OCI-LY1 (cell line): ENCODE results near the gene AMPD2.

Experiments
- H2AFZ ChIP-seq: fragments of 200-600 bp; sonication (generic), shearing (Covaris generic); 2 replicates; pipeline ENCODE4 v1.6.0; 2014; ENCODE audit warnings: antibody characterized with exemption, mild to moderate bottlenecking, low read length
- H3F3A ChIP-seq: fragments of 200-600 bp; sonication (generic), shearing (Covaris generic); 2 replicates; pipeline ENCODE4 v1.6.0; 2014; ENCODE audit warnings: mild to moderate bottlenecking, antibody characterized with exemption, low read length, moderate library complexity; ENCODE audit not compliant: insufficient read depth
- H3K27ac ChIP-seq: fragments of 200-600 bp; sonication (generic); 2 replicates; pipeline ENCODE4 v1.5.1; 2014; ENCODE audit warnings: low read length, mixed run types, mild to moderate bottlenecking, low read depth; ENCODE audit not compliant: poor library complexity, severe bottlenecking
- H3K27me3 ChIP-seq: fragments of 200-600 bp; sonication (generic); 2 replicates; pipeline ENCODE4 v1.6.0; 2014; ENCODE audit warnings: antibody characterized with exemption, mild to moderate bottlenecking, low read length, moderate library complexity; ENCODE audit not compliant: insufficient read depth
- H3K36me3 ChIP-seq: fragments of 200-600 bp; sonication (generic); 2 replicates; pipeline ENCODE4 v1.6.1; 2014; ENCODE audit warnings: mild to moderate bottlenecking, antibody characterized with exemption, low read length, moderate library complexity, mixed read lengths; ENCODE audit not compliant: insufficient read depth
- H3K4me1 ChIP-seq: fragments of 200-600 bp; sonication (generic); 2 replicates; pipeline ENCODE4 v1.5.1; 2014; ENCODE audit warnings: mild to moderate bottlenecking, low read length, moderate library complexity; ENCODE audit not compliant: insufficient read depth, severe bottlenecking
- H3K4me2 ChIP-seq: fragments of 200-600 bp; sonication (generic), shearing (Covaris generic); 2 replicates; pipeline ENCODE4 v1.6.1; 2014; ENCODE audit warnings: low read length
- H3K4me3 ChIP-seq: fragments of 200-600 bp; sonication (generic); 2 replicates; pipeline ENCODE4 v1.5.1; 2014; ENCODE audit warnings: low read length, low read depth, mild to moderate bottlenecking, mixed read lengths; ENCODE audit not compliant: poor library complexity, severe bottlenecking
- H3K79me2 ChIP-seq: fragments of 200-600 bp; shearing (Covaris generic); 2 replicates; pipeline ENCODE4 v1.6.1; 2016; ENCODE audit warnings: mixed run types, low read length, mixed read lengths; ENCODE audit not compliant: insufficient read depth
- H3K9ac ChIP-seq: fragments of 200-600 bp; sonication (generic), shearing (Covaris generic); 2 replicates; pipeline ENCODE4 v1.6.1; 2014; ENCODE audit warnings: mild to moderate bottlenecking, low read length, mixed read lengths
- H3K9me2 ChIP-seq: fragments of 200-600 bp; sonication (generic), shearing (Covaris generic); 2 replicates; pipeline ENCODE4 v1.6.1; 2014; ENCODE audit warnings: low read depth, mild to moderate bottlenecking, low read length, mixed read lengths
- H3K9me3 ChIP-seq: fragments of 200-600 bp; shearing (Covaris generic); 2 replicates; pipeline ENCODE4 v1.6.1; 2014; ENCODE audit warnings: low read length, mixed read lengths
- H4K20me1 ChIP-seq: fragments of 200-600 bp; sonication (generic), shearing (Covaris generic); 2 replicates; pipeline ENCODE4 v1.6.0; 2016; ENCODE audit warnings: mild to moderate bottlenecking, low read length; ENCODE audit not compliant: insufficient read depth
- EZH2 ChIP-seq: fragments of 200-600 bp; sonication (generic), shearing (Covaris generic); IDR thresholded peaks from 2 replicates; pipeline ENCODE4 v1.8.0; 2017; ENCODE audit warnings: borderline replicate concordance, mixed run types, mild to moderate bottlenecking, antibody characterized with exemption, low read length, moderate library complexity, mixed read lengths
- TF ChIP-seq, protein P1 (sequence below): fragments of 200-600 bp; sonication (generic), shearing (Covaris generic); IDR thresholded peaks from 2 replicates; pipeline ENCODE4 v1.5.1; 2017; ENCODE audit warnings: mild to moderate bottlenecking, antibody characterized with exemption, low read length, moderate library complexity, mixed read lengths

Gene AMPD2

DNA sequence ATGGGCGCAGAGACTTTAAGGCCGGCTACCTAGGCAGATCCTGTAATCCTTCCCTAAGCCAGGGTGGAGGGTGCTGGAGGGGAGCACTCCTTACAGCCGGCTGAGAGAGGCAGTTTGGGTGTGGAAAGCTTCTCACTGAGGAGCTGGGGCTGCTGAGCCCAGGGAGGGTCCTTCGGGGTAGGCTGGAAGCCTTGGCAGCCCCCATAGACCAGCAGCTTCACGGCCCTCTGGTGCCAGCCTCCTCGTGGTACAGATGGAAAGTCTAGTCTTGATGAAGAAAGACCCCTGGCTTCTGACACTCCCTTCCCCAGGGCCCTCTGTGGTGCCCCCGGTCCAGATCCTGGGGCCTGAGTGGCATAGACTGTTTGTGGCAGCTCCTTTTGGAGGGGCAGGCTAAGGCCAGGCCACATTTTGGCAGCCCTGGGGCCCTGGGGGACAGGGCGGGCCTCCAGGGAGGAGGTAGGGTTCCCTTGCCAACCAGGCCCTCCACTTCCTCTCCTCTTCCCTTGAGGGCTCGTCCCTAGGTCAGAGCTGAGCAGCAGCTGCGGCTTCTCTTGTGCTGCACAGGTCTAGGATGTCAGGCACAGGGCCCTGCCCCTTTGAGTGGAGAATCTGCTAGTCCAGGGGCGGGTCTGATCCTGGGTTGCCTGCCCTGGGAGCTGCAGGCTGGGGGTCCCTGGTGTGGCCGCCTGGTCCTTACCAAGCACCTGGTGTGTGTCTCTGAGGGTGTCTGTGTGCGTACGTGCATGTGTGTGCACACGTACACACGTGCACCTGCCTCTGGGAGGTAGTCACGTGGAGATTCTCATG is 4.8 kb downstream of the AMPD2 start:
- no peak overlapping the region for H2AFZ ChIP-seq

DNA sequence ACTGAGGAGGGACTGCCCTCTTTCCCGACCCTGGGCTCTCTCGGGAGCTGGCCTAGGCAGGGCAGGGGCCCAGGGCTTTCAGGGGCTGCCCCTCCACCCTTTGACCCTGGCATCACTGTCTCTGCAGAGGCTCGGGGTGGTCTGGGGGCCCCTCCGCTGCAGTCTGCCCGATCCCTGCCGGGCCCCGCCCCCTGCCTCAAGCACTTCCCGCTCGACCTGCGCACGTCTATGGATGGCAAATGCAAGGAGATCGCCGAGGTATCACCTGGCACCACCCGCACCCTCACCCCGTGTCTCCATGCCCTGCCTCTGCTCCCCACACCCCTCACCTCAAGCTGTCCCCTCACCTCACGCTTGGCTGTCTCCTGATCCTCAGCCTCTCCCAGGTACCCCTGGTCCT is 5.5 kb downstream of the AMPD2 start:
- Histone ChIP-seq H3K4me1 (peaks cover 46% of the 10 kb centered on the region), H3K4me2 (no peak overlapping the region; the same call in 1 of the 2 replicates), H3K4me3 (no peak overlapping the region), H3K9me2 (no peaks in the 10 kb centered on the region), H3K9me3 (no peaks in the 10 kb centered on the region), H3F3A (no peaks in the 10 kb centered on the region), H2AFZ (no peak overlapping the region), H4K20me1 (no peaks in the 10 kb centered on the region), H3K36me3 (peaks cover 32% of the 10 kb centered on the region), H3K27me3 (no peaks in the 10 kb centered on the region), H3K79me2 (no peaks in the 10 kb centered on the region), H3K27ac (peak overlapping the region; percentile 79), H3K9ac (no peak overlapping the region; the same call in 1 of the 2 replicates)
- TF ChIP-seq, protein P1, sequence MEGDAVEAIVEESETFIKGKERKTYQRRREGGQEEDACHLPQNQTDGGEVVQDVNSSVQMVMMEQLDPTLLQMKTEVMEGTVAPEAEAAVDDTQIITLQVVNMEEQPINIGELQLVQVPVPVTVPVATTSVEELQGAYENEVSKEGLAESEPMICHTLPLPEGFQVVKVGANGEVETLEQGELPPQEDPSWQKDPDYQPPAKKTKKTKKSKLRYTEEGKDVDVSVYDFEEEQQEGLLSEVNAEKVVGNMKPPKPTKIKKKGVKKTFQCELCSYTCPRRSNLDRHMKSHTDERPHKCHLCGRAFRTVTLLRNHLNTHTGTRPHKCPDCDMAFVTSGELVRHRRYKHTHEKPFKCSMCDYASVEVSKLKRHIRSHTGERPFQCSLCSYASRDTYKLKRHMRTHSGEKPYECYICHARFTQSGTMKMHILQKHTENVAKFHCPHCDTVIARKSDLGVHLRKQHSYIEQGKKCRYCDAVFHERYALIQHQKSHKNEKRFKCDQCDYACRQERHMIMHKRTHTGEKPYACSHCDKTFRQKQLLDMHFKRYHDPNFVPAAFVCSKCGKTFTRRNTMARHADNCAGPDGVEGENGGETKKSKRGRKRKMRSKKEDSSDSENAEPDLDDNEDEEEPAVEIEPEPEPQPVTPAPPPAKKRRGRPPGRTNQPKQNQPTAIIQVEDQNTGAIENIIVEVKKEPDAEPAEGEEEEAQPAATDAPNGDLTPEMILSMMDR, result no peak
- TF ChIP-seq EZH2, result no peak

More for the DNA sequence above, 4.8 kb downstream of the AMPD2 start:
- H3K9me2 ChIP-seq, result no peaks in the 10 kb centered on the region
- H4K20me1 ChIP-seq, result no peaks in the 10 kb centered on the region
- H3K4me2 ChIP-seq, result peak overlapping the region; percentile 75
- H3F3A ChIP-seq, result no peaks in the 10 kb centered on the region
- H3K4me3 ChIP-seq, result peak overlapping the region; percentile 55
- TF ChIP-seq EZH2, result no peak
- TF ChIP-seq, protein P1, result no peak
- peaks cover 25% of the 10 kb centered on the region for H3K36me3 ChIP-seq
- H3K9ac ChIP-seq, result peak overlapping the region; percentile 63; the same call in 1 of the 2 replicates
- H3K4me1 ChIP-seq, result peaks cover 47% of the 10 kb centered on the region
- no peaks in the 10 kb centered on the region for H3K79me2 ChIP-seq
- H3K27me3 ChIP-seq, result no peaks in the 10 kb centered on the region
- H3K27ac ChIP-seq, result peak overlapping the region; percentile 79
- no peaks in the 10 kb centered on the region for H3K9me3 ChIP-seq

DNA sequence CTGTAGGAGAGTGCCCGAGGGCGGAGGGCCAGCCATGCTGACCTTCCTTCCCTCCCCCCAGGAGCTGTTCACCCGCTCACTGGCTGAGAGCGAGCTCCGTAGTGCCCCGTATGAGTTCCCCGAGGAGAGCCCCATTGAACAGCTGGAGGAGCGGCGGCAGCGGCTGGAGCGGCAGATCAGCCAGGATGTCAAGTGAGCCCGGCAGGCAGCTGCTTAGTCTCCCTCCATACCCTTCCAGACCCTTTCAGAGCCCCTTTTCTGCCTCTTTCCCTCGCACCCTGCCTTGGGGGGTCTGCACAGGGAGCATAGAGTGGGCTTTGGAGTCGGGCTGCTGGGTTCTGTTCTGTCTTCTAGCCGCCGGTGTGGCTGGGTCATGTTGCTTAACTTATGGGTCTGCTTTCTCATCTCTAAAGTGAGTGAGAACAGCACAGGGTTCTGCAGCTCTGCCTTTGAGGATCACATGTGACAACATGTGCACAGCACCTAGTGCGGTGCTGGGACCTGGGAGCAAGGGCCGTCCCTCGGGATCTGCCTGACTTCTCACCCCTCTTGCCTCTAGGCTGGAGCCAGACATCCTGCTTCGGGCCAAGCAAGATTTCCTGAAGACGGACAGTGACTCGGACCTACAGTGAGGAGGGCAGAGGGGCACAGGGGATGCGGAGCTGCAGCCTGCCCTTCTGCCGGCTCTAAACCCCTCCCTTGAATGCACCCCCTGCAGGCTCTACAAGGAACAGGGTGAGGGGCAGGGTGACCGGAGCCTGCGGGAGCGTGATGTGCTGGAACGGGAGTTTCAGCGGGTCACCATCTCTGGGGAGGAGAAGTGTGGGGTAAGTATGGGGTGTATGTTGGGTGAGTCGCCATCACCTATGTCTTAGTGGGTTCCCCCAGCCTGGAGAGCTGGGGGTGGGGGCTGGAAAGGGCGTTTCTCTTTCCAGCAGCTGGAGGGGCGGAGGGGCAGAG is 6.2 kb downstream of the AMPD2 start:
- H3K4me2 ChIP-seq, result no peak overlapping the region
- H3K27me3 ChIP-seq, result no peaks in the 10 kb centered on the region
- H3K4me1 ChIP-seq, result peaks cover 46% of the 10 kb centered on the region
- no peak overlapping the region for H3K4me3 ChIP-seq
- no peak overlapping the region for H3K27ac ChIP-seq
- H3K9ac ChIP-seq, result no peak overlapping the region
- no peaks in the 10 kb centered on the region for H3K9me3 ChIP-seq
- TF ChIP-seq, protein P1, result no peak
- TF ChIP-seq EZH2, result no peak
- no peaks in the 10 kb centered on the region for H3K79me2 ChIP-seq
- peaks cover 36% of the 10 kb centered on the region for H3K36me3 ChIP-seq
- H2AFZ ChIP-seq, result no peak overlapping the region
- H3F3A ChIP-seq, result no peaks in the 10 kb centered on the region
- no peaks in the 10 kb centered on the region for H3K9me2 ChIP-seq
- H4K20me1 ChIP-seq, result no peaks in the 10 kb centered on the region
